ENCODE data around the gene CAMTA1. TPM values are rescaled to one million over a fixed set of nuclear protein-coding genes. Genes with fewer than 3 reads are reported as not detected.

Gene CAMTA1
- total RNA-seq, 1 donor from 2014 or later = 99.0 TPM

- no peaks in the 10 kb centered on the region for H3K36me3 Mint-ChIP-seq (ENCODE audit: insufficient read depth)
- no peak for DNase-seq (ENCODE audit: low spot score, unreplicated experiment)
- peaks cover 15% of the 10 kb centered on the region for H3K27me3 Mint-ChIP-seq
- H3K4me1 Mint-ChIP-seq (ENCODE audit: low read depth) = peaks cover 3% of the 10 kb centered on the region
- TF ChIP-seq CTCF (IDR thresholded peaks at IDR 0.05; ENCODE audit: unreplicated experiment) = no peak
- H3K4me3 Mint-ChIP-seq (ENCODE audit: low read depth) = no peak overlapping the region
- H3K27ac Mint-ChIP-seq = no peak overlapping the region
- H3K9me3 Mint-ChIP-seq (ENCODE audit: low read depth) = no peaks in the 10 kb centered on the region
Measured at GRCh38 chr1:7108251-7108650, 323.0 kb downstream of the CAMTA1 start.

GRCh38 chr1:7109901-7110300, 324.6 kb downstream of the CAMTA1 start:
- Mint-ChIP-seq H3K27me3 (peaks cover 15% of the 10 kb centered on the region), H3K27ac (no peak overlapping the region), H3K4me3 (ENCODE audit: low read depth) (no peak overlapping the region), H3K36me3 (ENCODE audit: insufficient read depth) (no peaks in the 10 kb centered on the region), H3K4me1 (ENCODE audit: low read depth) (peaks cover 3% of the 10 kb centered on the region), H3K9me3 (ENCODE audit: low read depth) (no peaks in the 10 kb centered on the region)
- DNase-seq (ENCODE audit: low spot score, unreplicated experiment) = no peak
- no peak for TF ChIP-seq CTCF (IDR thresholded peaks at IDR 0.05; ENCODE audit: unreplicated experiment)

- Mint-ChIP-seq H3K4me3 (ENCODE audit: low read depth) (no peak overlapping the region), H3K36me3 (ENCODE audit: insufficient read depth) (no peaks in the 10 kb centered on the region), H3K27ac (no peak overlapping the region), H3K4me1 (ENCODE audit: low read depth) (peaks cover 3% of the 10 kb centered on the region), H3K9me3 (ENCODE audit: low read depth) (no peaks in the 10 kb centered on the region), H3K27me3 (peaks cover 15% of the 10 kb centered on the region)
- TF ChIP-seq CTCF (IDR thresholded peaks at IDR 0.05; ENCODE audit: unreplicated experiment) = no peak
- no peak for DNase-seq (ENCODE audit: low spot score, unreplicated experiment)
Measured at GRCh38 chr1:7110321-7110720, 325.1 kb downstream of the CAMTA1 start.

GRCh38 chr1:7111853-7112252, 326.6 kb downstream of the CAMTA1 start:
- no peak for TF ChIP-seq CTCF (IDR thresholded peaks at IDR 0.05; ENCODE audit: unreplicated experiment)
- Mint-ChIP-seq H3K27ac (no peak overlapping the region), H3K9me3 (ENCODE audit: low read depth) (no peaks in the 10 kb centered on the region), H3K36me3 (ENCODE audit: insufficient read depth) (no peaks in the 10 kb centered on the region), H3K27me3 (peaks cover 17% of the 10 kb centered on the region), H3K4me1 (ENCODE audit: low read depth) (peaks cover 3% of the 10 kb centered on the region), H3K4me3 (ENCODE audit: low read depth) (no peak overlapping the region)
- no peak for DNase-seq (ENCODE audit: low spot score, unreplicated experiment)

GRCh38 chr1:7113136-7113535, 327.9 kb downstream of the CAMTA1 start:
- Mint-ChIP-seq H3K27me3 (peaks cover 15% of the 10 kb centered on the region), H3K27ac (no peak overlapping the region)

More at GRCh38 chr1:7113136-7113535, 327.9 kb downstream of the CAMTA1 start:
- DNase-seq (ENCODE audit: low spot score, unreplicated experiment) = no peak
- no peak for TF ChIP-seq CTCF (IDR thresholded peaks at IDR 0.05; ENCODE audit: unreplicated experiment)
- Mint-ChIP-seq H3K9me3 (ENCODE audit: low read depth) (no peaks in the 10 kb centered on the region), H3K4me1 (ENCODE audit: low read depth) (no peaks in the 10 kb centered on the region), H3K4me3 (ENCODE audit: low read depth) (no peak overlapping the region), H3K36me3 (ENCODE audit: insufficient read depth) (no peaks in the 10 kb centered on the region)

Measured in progenitor cell of endocrine pancreas (in vitro differentiated cells).